Measurements from ENCODE around the gene LHPP.

DNA sequence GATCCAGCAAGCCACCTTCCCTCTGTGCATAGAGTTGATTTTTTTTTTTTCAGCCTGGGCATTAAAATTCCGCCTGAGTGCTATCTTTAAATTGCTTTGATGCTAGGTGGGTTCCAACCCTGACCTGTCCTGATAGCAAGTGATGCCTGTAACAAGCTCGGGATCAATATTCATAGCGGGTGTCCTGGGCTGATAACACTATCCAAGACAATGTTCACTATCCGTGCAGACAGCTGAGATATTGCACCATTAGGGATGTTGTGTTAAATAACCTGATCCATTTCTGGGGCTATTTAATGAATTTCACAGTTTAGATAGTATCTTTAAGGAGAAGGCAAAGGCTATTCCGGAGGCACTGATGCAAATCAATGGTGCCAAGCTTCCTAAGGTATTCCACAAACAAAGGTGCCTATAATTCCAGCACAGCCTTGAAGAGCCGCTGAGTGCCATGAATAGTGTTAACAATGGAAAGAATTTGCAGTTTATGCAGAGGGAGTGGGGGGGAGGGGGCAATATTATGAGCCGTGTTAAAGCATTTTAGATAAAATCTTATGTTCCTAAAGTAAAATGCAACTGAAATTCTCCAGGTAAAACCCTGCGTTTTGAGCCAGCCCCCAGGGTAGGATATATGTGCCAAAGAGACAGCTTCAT is 7.5 kb upstream of the LHPP start:
- no peak for TF ChIP-seq EZH2 (IDR thresholded peaks at IDR 0.05; ENCODE audit: borderline replicate concordance, low read length)
- TF ChIP-seq, protein P1, sequence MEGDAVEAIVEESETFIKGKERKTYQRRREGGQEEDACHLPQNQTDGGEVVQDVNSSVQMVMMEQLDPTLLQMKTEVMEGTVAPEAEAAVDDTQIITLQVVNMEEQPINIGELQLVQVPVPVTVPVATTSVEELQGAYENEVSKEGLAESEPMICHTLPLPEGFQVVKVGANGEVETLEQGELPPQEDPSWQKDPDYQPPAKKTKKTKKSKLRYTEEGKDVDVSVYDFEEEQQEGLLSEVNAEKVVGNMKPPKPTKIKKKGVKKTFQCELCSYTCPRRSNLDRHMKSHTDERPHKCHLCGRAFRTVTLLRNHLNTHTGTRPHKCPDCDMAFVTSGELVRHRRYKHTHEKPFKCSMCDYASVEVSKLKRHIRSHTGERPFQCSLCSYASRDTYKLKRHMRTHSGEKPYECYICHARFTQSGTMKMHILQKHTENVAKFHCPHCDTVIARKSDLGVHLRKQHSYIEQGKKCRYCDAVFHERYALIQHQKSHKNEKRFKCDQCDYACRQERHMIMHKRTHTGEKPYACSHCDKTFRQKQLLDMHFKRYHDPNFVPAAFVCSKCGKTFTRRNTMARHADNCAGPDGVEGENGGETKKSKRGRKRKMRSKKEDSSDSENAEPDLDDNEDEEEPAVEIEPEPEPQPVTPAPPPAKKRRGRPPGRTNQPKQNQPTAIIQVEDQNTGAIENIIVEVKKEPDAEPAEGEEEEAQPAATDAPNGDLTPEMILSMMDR (IDR thresholded peaks at IDR 0.05; ENCODE audit: low read length), result no peak
